Measurements from ENCODE around the gene SIRT3.

GRCh38 chr11:227824-228379, 8.2 kb downstream of the SIRT3 start:
- TF ChIP-seq, protein P1, sequence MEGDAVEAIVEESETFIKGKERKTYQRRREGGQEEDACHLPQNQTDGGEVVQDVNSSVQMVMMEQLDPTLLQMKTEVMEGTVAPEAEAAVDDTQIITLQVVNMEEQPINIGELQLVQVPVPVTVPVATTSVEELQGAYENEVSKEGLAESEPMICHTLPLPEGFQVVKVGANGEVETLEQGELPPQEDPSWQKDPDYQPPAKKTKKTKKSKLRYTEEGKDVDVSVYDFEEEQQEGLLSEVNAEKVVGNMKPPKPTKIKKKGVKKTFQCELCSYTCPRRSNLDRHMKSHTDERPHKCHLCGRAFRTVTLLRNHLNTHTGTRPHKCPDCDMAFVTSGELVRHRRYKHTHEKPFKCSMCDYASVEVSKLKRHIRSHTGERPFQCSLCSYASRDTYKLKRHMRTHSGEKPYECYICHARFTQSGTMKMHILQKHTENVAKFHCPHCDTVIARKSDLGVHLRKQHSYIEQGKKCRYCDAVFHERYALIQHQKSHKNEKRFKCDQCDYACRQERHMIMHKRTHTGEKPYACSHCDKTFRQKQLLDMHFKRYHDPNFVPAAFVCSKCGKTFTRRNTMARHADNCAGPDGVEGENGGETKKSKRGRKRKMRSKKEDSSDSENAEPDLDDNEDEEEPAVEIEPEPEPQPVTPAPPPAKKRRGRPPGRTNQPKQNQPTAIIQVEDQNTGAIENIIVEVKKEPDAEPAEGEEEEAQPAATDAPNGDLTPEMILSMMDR (IDR thresholded peaks at IDR 0.05; ENCODE audit: low read depth, low read length, missing input control): no peak
- no peak for TF ChIP-seq TAF1 (conservative IDR thresholded peaks at IDR 0.05)
- TF ChIP-seq, protein P2, sequence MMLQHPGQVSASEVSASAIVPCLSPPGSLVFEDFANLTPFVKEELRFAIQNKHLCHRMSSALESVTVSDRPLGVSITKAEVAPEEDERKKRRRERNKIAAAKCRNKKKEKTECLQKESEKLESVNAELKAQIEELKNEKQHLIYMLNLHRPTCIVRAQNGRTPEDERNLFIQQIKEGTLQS (IDR thresholded peaks at IDR 0.05): no peak
- TF ChIP-seq, protein P3, sequence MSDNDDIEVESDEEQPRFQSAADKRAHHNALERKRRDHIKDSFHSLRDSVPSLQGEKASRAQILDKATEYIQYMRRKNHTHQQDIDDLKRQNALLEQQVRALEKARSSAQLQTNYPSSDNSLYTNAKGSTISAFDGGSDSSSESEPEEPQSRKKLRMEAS (IDR thresholded peaks at IDR 0.05): no peak
- TF ChIP-seq RAD21 (IDR thresholded peaks at IDR 0.05): no peak
- no peak for TF ChIP-seq SP1 (IDR thresholded peaks at IDR 0.05)
- TF ChIP-seq FOXA1 (IDR thresholded peaks at IDR 0.05): no peak
- TF ChIP-seq, protein P4, sequence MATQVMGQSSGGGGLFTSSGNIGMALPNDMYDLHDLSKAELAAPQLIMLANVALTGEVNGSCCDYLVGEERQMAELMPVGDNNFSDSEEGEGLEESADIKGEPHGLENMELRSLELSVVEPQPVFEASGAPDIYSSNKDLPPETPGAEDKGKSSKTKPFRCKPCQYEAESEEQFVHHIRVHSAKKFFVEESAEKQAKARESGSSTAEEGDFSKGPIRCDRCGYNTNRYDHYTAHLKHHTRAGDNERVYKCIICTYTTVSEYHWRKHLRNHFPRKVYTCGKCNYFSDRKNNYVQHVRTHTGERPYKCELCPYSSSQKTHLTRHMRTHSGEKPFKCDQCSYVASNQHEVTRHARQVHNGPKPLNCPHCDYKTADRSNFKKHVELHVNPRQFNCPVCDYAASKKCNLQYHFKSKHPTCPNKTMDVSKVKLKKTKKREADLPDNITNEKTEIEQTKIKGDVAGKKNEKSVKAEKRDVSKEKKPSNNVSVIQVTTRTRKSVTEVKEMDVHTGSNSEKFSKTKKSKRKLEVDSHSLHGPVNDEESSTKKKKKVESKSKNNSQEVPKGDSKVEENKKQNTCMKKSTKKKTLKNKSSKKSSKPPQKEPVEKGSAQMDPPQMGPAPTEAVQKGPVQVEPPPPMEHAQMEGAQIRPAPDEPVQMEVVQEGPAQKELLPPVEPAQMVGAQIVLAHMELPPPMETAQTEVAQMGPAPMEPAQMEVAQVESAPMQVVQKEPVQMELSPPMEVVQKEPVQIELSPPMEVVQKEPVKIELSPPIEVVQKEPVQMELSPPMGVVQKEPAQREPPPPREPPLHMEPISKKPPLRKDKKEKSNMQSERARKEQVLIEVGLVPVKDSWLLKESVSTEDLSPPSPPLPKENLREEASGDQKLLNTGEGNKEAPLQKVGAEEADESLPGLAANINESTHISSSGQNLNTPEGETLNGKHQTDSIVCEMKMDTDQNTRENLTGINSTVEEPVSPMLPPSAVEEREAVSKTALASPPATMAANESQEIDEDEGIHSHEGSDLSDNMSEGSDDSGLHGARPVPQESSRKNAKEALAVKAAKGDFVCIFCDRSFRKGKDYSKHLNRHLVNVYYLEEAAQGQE (IDR thresholded peaks at IDR 0.05): no peak
- no peak for TF ChIP-seq JUND (IDR thresholded peaks at IDR 0.05)
- TF ChIP-seq ZBTB33 (IDR thresholded peaks at IDR 0.05): no peak
- TF ChIP-seq GABPA (IDR thresholded peaks at IDR 0.05 in 1 of 2, conservative IDR thresholded peaks at IDR 0.05 in 1 of 2): no peak
- TF ChIP-seq HNF4G (IDR thresholded peaks at IDR 0.05): no peak
- TF ChIP-seq EGR1 (IDR thresholded peaks at IDR 0.05; ENCODE audit: low read depth in 2 of 2): no peak
